ENCODE data around the gene CCDC47.
"Not testable (repeated sequence)": the region's sequence is repeated elsewhere in the genome, so short reads cannot be mapped to it uniquely, and the experiment has no call there.

CCDC47 gene

GRCh38 chr17:63740464-63741142 lies 32.8 kb downstream of the CCDC47 start:
- DNase-seq (ENCODE audit: low read depth in 4 of 4, low spot score in 1 of 4): no peak

- DNase-seq (ENCODE audit: low read depth in 4 of 4, low spot score in 1 of 4): no peak
These were observed 37.7 kb downstream of the CCDC47 start for GRCh38 chr17:63735691-63736090.

- DNase-seq (ENCODE audit: low read depth in 4 of 4, low spot score in 1 of 4): no peak
These were observed 51.0 kb downstream of the CCDC47 start for GRCh38 chr17:63722403-63722802.

GRCh38 chr17:63720194-63720593 lies 53.2 kb downstream of the CCDC47 start:
- DNase-seq (ENCODE audit: low read depth in 4 of 4, low spot score in 1 of 4): not testable (repeated sequence)

- no peak for DNase-seq (ENCODE audit: low read depth in 4 of 4, low spot score in 1 of 4)
These were observed 54.4 kb downstream of the CCDC47 start for GRCh38 chr17:63718988-63719387.

GRCh38 chr17:63716426-63716825 lies 57.0 kb downstream of the CCDC47 start:
- DNase-seq (ENCODE audit: low read depth in 4 of 4, low spot score in 1 of 4): no peak

GRCh38 chr17:63714550-63715277 lies 58.7 kb downstream of the CCDC47 start:
- DNase-seq (ENCODE audit: low read depth in 4 of 4, low spot score in 1 of 4): no peak

GRCh38 chr17:63709110-63709509 lies 64.3 kb downstream of the CCDC47 start:
- DNase-seq (ENCODE audit: low read depth in 4 of 4, low spot score in 1 of 4): no peak

- DNase-seq (ENCODE audit: low read depth in 4 of 4, low spot score in 1 of 4): no peak
These were observed 66.2 kb downstream of the CCDC47 start for GRCh38 chr17:63707151-63707550.

- DNase-seq (ENCODE audit: low read depth in 4 of 4, low spot score in 1 of 4): no peak
These were observed 66.9 kb downstream of the CCDC47 start for GRCh38 chr17:63706336-63707082.

GRCh38 chr17:63705657-63706056 lies 67.7 kb downstream of the CCDC47 start:
- no peak for DNase-seq (ENCODE audit: low read depth in 4 of 4, low spot score in 1 of 4)

- DNase-seq (ENCODE audit: low read depth in 4 of 4, low spot score in 1 of 4): no peak
These were observed 68.6 kb downstream of the CCDC47 start for GRCh38 chr17:63704836-63705235.

- DNase-seq (ENCODE audit: low read depth in 4 of 4, low spot score in 1 of 4): no peak
These were observed 69.2 kb downstream of the CCDC47 start for GRCh38 chr17:63704259-63704576.

- DNase-seq (ENCODE audit: low read depth in 4 of 4, low spot score in 1 of 4): no peak
These were observed 69.7 kb downstream of the CCDC47 start for GRCh38 chr17:63703556-63704258.

- DNase-seq (ENCODE audit: low read depth in 4 of 4, low spot score in 1 of 4): no peak
These were observed 70.4 kb downstream of the CCDC47 start for GRCh38 chr17:63703029-63703428.

GRCh38 chr17:63702721-63703015 lies 70.7 kb downstream of the CCDC47 start:
- DNase-seq (ENCODE audit: low read depth in 4 of 4, low spot score in 1 of 4): no peak

- DNase-seq (ENCODE audit: low read depth in 4 of 4, low spot score in 1 of 4): peak in 2 of 4 experiments; percentile 58 to 69
These were observed 71.3 kb downstream of the CCDC47 start for GRCh38 chr17:63701868-63702720.

GRCh38 chr17:63701456-63701820 lies 72.0 kb downstream of the CCDC47 start:
- no peak for DNase-seq (ENCODE audit: low read depth in 4 of 4, low spot score in 1 of 4)

- no peak for DNase-seq (ENCODE audit: low read depth in 4 of 4, low spot score in 1 of 4)
These were observed 72.6 kb downstream of the CCDC47 start for GRCh38 chr17:63700528-63701455.
